ENCODE results near the gene LRCH4. TPM values are rescaled to one million over a fixed set of nuclear protein-coding genes. Genes with fewer than 3 reads are reported as not detected.

LRCH4 gene
- polyA plus RNA-seq, 2 of the 4 experiments (the other 2 are of a cell fraction), result 5.5 to 17.1 TPM

DNA sequence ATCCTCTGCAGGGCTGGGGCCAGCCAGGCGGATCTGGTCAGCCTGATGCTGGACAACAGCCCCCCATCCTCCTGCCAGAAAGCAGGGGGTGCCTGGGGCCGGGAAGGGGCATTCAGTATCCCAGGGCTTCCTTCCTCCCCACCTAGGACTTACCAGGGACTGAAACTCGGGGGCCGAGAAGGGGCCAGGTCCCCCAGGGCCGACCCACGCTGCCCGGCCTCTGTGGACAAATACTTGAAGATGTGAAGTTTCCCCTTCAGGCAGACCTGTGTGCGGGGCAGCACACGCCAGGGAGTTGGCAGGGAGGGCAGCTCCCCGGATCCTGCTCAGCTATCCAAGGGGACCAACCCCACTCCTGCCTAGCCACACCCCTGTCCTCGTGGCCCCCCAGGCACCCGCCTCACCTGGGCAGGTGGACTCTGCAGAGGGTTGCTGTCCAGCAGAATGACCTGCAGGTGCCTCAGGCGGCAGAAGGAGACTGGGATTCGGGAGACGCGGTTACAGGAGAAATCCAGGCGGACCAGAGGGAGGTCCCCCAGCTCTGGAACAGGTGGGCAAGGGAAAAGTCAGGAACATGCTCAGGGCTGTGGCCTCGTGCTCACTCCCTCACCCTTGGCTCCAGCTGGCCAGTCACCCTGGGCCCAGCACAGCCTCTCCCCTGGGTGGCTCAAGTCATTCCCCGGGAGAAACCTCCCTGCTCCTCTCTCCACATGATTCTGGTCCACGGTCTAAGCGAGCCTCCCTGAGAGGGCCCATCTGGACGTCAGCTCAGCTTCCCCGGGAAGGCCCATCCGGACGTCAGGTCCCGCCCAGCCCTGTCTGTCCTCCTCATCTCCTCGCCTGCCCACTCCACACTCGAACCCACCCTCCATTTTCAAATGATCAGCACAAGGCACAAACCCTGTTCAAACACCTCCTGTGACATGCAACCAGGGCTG, 7.4 kb downstream of the LRCH4 start:
- ChIA-PET POLR2A (interaction anchor here (2.8 kb wide), 1 partner anchor 7 kb away, joined by 21 read pairs; the partner anchor contains the start of genes FBXO24 and LRCH4), CTCF (interaction anchor here (0.8 to 4.2 kb wide), 6 partner anchors 10 to 110 kb away, joined by 3 to 32 read pairs (median 5); no protein-coding TSS in a partner anchor)
- Histone ChIP-seq H3K27ac (no peak overlapping the region), H3K9me3 (no peaks in the 10 kb centered on the region), H3K4me3 (no peak overlapping the region), H3K4me1 (no peaks in the 10 kb centered on the region), H3K4me2 (no peak overlapping the region)
- DNase-seq (ENCODE audit: low read depth in 1 of 2, low spot score in 1 of 2) (no peak), FAIRE-seq (no peak), ATAC-seq (no peak)
- TF ChIP-seq POLR2AphosphoS2 (conservative IDR thresholded peaks at IDR 0.05; ENCODE audit: low read length), result no peak
- TF ChIP-seq, protein P1, sequence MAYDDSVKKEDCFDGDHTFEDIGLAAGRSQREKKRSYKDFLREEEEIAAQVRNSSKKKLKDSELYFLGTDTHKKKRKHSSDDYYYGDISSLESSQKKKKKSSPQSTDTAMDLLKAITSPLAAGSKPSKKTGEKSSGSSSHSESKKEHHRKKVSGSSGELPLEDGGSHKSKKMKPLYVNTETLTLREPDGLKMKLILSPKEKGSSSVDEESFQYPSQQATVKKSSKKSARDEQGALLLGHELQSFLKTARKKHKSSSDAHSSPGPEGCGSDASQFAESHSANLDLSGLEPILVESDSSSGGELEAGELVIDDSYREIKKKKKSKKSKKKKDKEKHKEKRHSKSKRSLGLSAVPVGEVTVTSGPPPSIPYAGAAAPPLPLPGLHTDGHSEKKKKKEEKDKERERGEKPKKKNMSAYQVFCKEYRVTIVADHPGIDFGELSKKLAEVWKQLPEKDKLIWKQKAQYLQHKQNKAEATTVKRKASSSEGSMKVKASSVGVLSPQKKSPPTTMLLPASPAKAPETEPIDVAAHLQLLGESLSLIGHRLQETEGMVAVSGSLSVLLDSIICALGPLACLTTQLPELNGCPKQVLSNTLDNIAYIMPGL (CRISPR knock-in tag; IDR thresholded peaks at IDR 0.05; ENCODE audit: borderline replicate concordance), result no peak
- TF ChIP-seq PHF8 (IDR thresholded peaks at IDR 0.05; ENCODE audit: borderline replicate concordance, low read depth), result no peak
- no peak for TF ChIP-seq FOXS1 (CRISPR knock-in tag; IDR thresholded peaks at IDR 0.05)
- no peak for TF ChIP-seq FOSB (CRISPR knock-in tag; IDR thresholded peaks at IDR 0.05)
- TF ChIP-seq KDM1A (IDR thresholded peaks at IDR 0.05; ENCODE audit: low read depth), result no peak
- no peak for TF ChIP-seq ELK1 (IDR thresholded peaks at IDR 0.05; ENCODE audit: low read depth, low read length)
- no peak for TF ChIP-seq SMC3 (IDR thresholded peaks at IDR 0.05)
- TF ChIP-seq RAD21 (conservative IDR thresholded peaks at IDR 0.05 in 1 of 2, IDR thresholded peaks at IDR 0.05 in 1 of 2), result no peak
- TF ChIP-seq ZC3H11A (IDR thresholded peaks at IDR 0.05), result no peak
- TF ChIP-seq, protein P2, sequence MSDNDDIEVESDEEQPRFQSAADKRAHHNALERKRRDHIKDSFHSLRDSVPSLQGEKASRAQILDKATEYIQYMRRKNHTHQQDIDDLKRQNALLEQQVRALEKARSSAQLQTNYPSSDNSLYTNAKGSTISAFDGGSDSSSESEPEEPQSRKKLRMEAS (IDR thresholded peaks at IDR 0.05), result no peak
- TF ChIP-seq CHD2 (IDR thresholded peaks at IDR 0.05; ENCODE audit: low read length, partially characterized antibody), result no peak
- no peak for TF ChIP-seq NFE2L2 (conservative IDR thresholded peaks at IDR 0.05; ENCODE audit: low read length)
- no peak for TF ChIP-seq JUN (IDR thresholded peaks at IDR 0.05)
- no peak for TF ChIP-seq REST (IDR thresholded peaks at IDR 0.05)
- WGBS (ENCODE audit: missing lambda C conversion rate), result 93% methylated on average over 21 of the region's 28 CpGs

DNA sequence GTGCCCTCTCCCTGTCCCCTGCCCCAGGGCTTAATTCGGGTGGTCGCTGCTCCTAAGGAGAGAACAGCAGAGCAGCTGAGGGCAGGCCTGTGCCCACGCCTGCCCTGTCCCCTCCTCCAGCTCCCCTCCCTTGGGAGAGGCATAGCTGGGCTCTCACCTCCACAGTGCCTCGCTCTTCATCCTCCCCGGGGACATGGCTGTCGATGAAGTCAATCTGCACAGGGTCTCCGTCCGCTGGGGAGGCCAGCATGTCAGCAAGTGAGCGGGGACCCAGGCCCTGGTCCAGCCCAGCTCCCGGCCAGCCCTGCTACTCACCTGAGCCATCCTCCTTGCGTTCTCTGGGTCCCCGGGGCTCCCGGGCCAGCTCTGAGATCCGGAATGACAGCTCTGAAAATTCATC, 8.4 kb downstream of the LRCH4 start:
- Histone ChIP-seq H3K4me2 (no peak overlapping the region), H3K9me3 (no peaks in the 10 kb centered on the region), H3K4me3 (no peak overlapping the region), H3K4me1 (no peaks in the 10 kb centered on the region), H3K27ac (no peak overlapping the region)
- DNase-seq (ENCODE audit: low read depth in 1 of 2, low spot score in 1 of 2) (no peak), ATAC-seq (0 out of 6 replicates have a peak, but pooled peaks of 1 of the 2 experiments have one; percentile 9), FAIRE-seq (no peak)
- TF ChIP-seq HDAC2 (IDR thresholded peaks at IDR 0.05), result no peak
- TF ChIP-seq BCL3 (IDR thresholded peaks at IDR 0.05), result no peak
- TF ChIP-seq CBX8 (IDR thresholded peaks at IDR 0.05), result no peak
- TF ChIP-seq FOSB (CRISPR knock-in tag; IDR thresholded peaks at IDR 0.05), result no peak
- TF ChIP-seq SMC3 (IDR thresholded peaks at IDR 0.05), result no peak
- TF ChIP-seq JUN (IDR thresholded peaks at IDR 0.05), result no peak
- no peak for TF ChIP-seq NPAS2 (CRISPR knock-in tag; IDR thresholded peaks at IDR 0.05; ENCODE audit: borderline replicate concordance)
- no peak for TF ChIP-seq CBX2 (IDR thresholded peaks at IDR 0.05; ENCODE audit: borderline replicate concordance, low read depth)
- TF ChIP-seq EHMT2 (IDR thresholded peaks at IDR 0.05; ENCODE audit: low read depth), result no peak
- TF ChIP-seq, protein P2 (IDR thresholded peaks at IDR 0.05), result no peak
- TF ChIP-seq TFCP2L1 (CRISPR knock-in tag; IDR thresholded peaks at IDR 0.05), result no peak
- no peak for TF ChIP-seq RNF2 (IDR thresholded peaks at IDR 0.05; ENCODE audit: borderline replicate concordance, low read depth)
- TF ChIP-seq RAD21 (conservative IDR thresholded peaks at IDR 0.05 in 1 of 2, IDR thresholded peaks at IDR 0.05 in 1 of 2), result no peak
- no peak for TF ChIP-seq RCOR1 (IDR thresholded peaks at IDR 0.05; ENCODE audit: low read depth, low read length)
- TF ChIP-seq EHF (CRISPR knock-in tag; IDR thresholded peaks at IDR 0.05), result no peak
- no peak for TF ChIP-seq POLR2AphosphoS2 (conservative IDR thresholded peaks at IDR 0.05; ENCODE audit: low read length)
- ChIA-PET POLR2A (interaction anchor here (2.8 kb wide), 1 partner anchor 8 kb away, joined by 21 read pairs; the partner anchor contains the start of genes FBXO24 and LRCH4), CTCF (interaction anchor here (1.1 to 4.2 kb wide), 7 partner anchors 11 to 109 kb away, joined by 3 to 32 read pairs (median 4); no protein-coding TSS in a partner anchor)
- 82% methylated on average over 13 of the region's 14 CpGs for WGBS (ENCODE audit: missing lambda C conversion rate)

Data from A549 (cell line).